ENCODE results near the gene OSBPL10. TPM values are rescaled to one million over a fixed set of nuclear protein-coding genes. Genes with fewer than 3 reads are reported as not detected.
"Not testable (repeated sequence)": the region's sequence is repeated elsewhere in the genome, so short reads cannot be mapped to it uniquely, and the experiment has no call there.

Gene OSBPL10
- total RNA-seq, 1 donor from 2014 or later: 3.8 TPM

GRCh38 chr3:31693346-31693745 lies 287.7 kb downstream of the OSBPL10 start:
- Mint-ChIP-seq H3K9me3 (ENCODE audit: unreplicated experiment) (no peaks in the 10 kb centered on the region), H3K27me3 (ENCODE audit: unreplicated experiment) (no peaks in the 10 kb centered on the region), H3K36me3 (ENCODE audit: unreplicated experiment) (peaks cover 5% of the 10 kb centered on the region), H3K27ac (ENCODE audit: unreplicated experiment) (no peak overlapping the region), H3K4me1 (ENCODE audit: low read depth, unreplicated experiment) (peaks cover under 1% of the 10 kb centered on the region), H3K4me3 (ENCODE audit: unreplicated experiment) (no peak overlapping the region)
- no peak for DNase-seq
- no peak for TF ChIP-seq CTCF (IDR thresholded peaks at IDR 0.05; ENCODE audit: partially characterized antibody, unreplicated experiment)

- no peak for DNase-seq
- no peak for TF ChIP-seq CTCF (IDR thresholded peaks at IDR 0.05; ENCODE audit: partially characterized antibody, unreplicated experiment)
- H3K4me3 Mint-ChIP-seq (ENCODE audit: unreplicated experiment): no peak overlapping the region
- H3K9me3 Mint-ChIP-seq (ENCODE audit: unreplicated experiment): no peaks in the 10 kb centered on the region
- H3K4me1 Mint-ChIP-seq (ENCODE audit: low read depth, unreplicated experiment): peaks cover 4% of the 10 kb centered on the region
- H3K36me3 Mint-ChIP-seq (ENCODE audit: unreplicated experiment): peaks cover 5% of the 10 kb centered on the region
- H3K27ac Mint-ChIP-seq (ENCODE audit: unreplicated experiment): no peak overlapping the region
- no peaks in the 10 kb centered on the region for H3K27me3 Mint-ChIP-seq (ENCODE audit: unreplicated experiment)
These were observed 288.3 kb downstream of the OSBPL10 start for GRCh38 chr3:31692751-31693150.

- no peak for TF ChIP-seq CTCF (IDR thresholded peaks at IDR 0.05; ENCODE audit: partially characterized antibody, unreplicated experiment)
- peaks cover 5% of the 10 kb centered on the region for H3K36me3 Mint-ChIP-seq (ENCODE audit: unreplicated experiment)
- H3K27me3 Mint-ChIP-seq (ENCODE audit: unreplicated experiment): peaks cover 4% of the 10 kb centered on the region
- DNase-seq: no peak
- H3K9me3 Mint-ChIP-seq (ENCODE audit: unreplicated experiment): no peaks in the 10 kb centered on the region
- H3K27ac Mint-ChIP-seq (ENCODE audit: unreplicated experiment): peak overlapping the region; percentile 13
- peaks cover 18% of the 10 kb centered on the region for H3K4me1 Mint-ChIP-seq (ENCODE audit: low read depth, unreplicated experiment)
- no peak overlapping the region for H3K4me3 Mint-ChIP-seq (ENCODE audit: unreplicated experiment)
These were observed 290.3 kb downstream of the OSBPL10 start for GRCh38 chr3:31690771-31691170.

- H3K9me3 Mint-ChIP-seq (ENCODE audit: unreplicated experiment); H3K4me3 Mint-ChIP-seq (ENCODE audit: unreplicated experiment): not testable (repeated sequence)
These were observed 291.5 kb downstream of the OSBPL10 start for GRCh38 chr3:31689523-31689922.

GRCh38 chr3:31688984-31689383 lies 292.1 kb downstream of the OSBPL10 start:
- no peak for TF ChIP-seq CTCF (IDR thresholded peaks at IDR 0.05; ENCODE audit: partially characterized antibody, unreplicated experiment)
- H3K9me3 Mint-ChIP-seq (ENCODE audit: unreplicated experiment): no peaks in the 10 kb centered on the region
- DNase-seq: no peak
- H3K27ac Mint-ChIP-seq (ENCODE audit: unreplicated experiment): no peak overlapping the region
- peaks cover 4% of the 10 kb centered on the region for H3K27me3 Mint-ChIP-seq (ENCODE audit: unreplicated experiment)
- H3K36me3 Mint-ChIP-seq (ENCODE audit: unreplicated experiment): peaks cover 5% of the 10 kb centered on the region
- H3K4me3 Mint-ChIP-seq (ENCODE audit: unreplicated experiment): no peak overlapping the region
- H3K4me1 Mint-ChIP-seq (ENCODE audit: low read depth, unreplicated experiment): peaks cover 21% of the 10 kb centered on the region

More at GRCh38 chr3:31689523-31689922, 291.5 kb downstream of the OSBPL10 start:
- not testable (repeated sequence) for H3K27ac Mint-ChIP-seq (ENCODE audit: unreplicated experiment); H3K36me3 Mint-ChIP-seq (ENCODE audit: unreplicated experiment); DNase-seq; H3K27me3 Mint-ChIP-seq (ENCODE audit: unreplicated experiment)
- H3K4me1 Mint-ChIP-seq (ENCODE audit: low read depth, unreplicated experiment): peaks cover 21% of the 10 kb centered on the region

Data from glutamatergic neuron (in vitro differentiated cells).